Stimulated activated CD4-positive, alpha-beta T cell treated with anti-CD3 and anti-CD28 coated beads, Interleukin-1b, Interleukin-23, amount 100 ng/mL, for 4 hours (primary cell): ENCODE data around the gene SULT1A3.
"Not testable (repeated sequence)": the region's sequence is repeated elsewhere in the genome, so short reads cannot be mapped to it uniquely, and the experiment has no call there.

ENCODE experiments used
- DNase-seq, 2 donors: peaks; one replicate each; pipeline ENCODE4 v3.0.0-alpha.2; 2020; ENCODE audit warnings: low read depth in 2 of 2

The SULT1A3 gene

GRCh38 chr16:30186782-30187555 is 12.1 kb upstream of the SULT1A3 start:
- peak; percentile 89 to 92 for DNase-seq

GRCh38 chr16:30187556-30187865 is 11.5 kb upstream of the SULT1A3 start:
- no peak for DNase-seq

GRCh38 chr16:30187971-30188561 is 11.0 kb upstream of the SULT1A3 start:
- DNase-seq: peak in 1 of 2 donors; percentile 11

- DNase-seq: not testable (repeated sequence)
Observed at GRCh38 chr16:30191158-30191557, 7.9 kb upstream of the SULT1A3 start.

- not testable (repeated sequence) for DNase-seq
Observed at GRCh38 chr16:30193098-30193497, 6.0 kb upstream of the SULT1A3 start.

- DNase-seq: not testable (repeated sequence)
Observed at GRCh38 chr16:30193615-30194014, 5.4 kb upstream of the SULT1A3 start, which contains the start of the genes BOLA2B and SLX1A. TSS of gene BOLA2B (minus strand) at chr16:30193666. CDS start at chr16:30193595, 71 bp downstream. TSS of gene SLX1A (plus strand) at chr16:30193875. CDS start at chr16:30194085, 210 bp downstream.

GRCh38 chr16:30194172-30194925 is 4.7 kb upstream of the SULT1A3 start:
- DNase-seq: not testable (repeated sequence)

GRCh38 chr16:30197001-30197400 is 2.1 kb upstream of the SULT1A3 start:
- DNase-seq: not testable (repeated sequence)

GRCh38 chr16:30199608-30200343 is 721 bp downstream of the SULT1A3 start:
- DNase-seq: not testable (repeated sequence)

GRCh38 chr16:30205541-30206236 is 6.6 kb downstream of the SULT1A3 start:
- DNase-seq: not testable (repeated sequence)

GRCh38 chr16:30206252-30206651 is 7.2 kb downstream of the SULT1A3 start:
- DNase-seq: not testable (repeated sequence)

GRCh38 chr16:30207063-30207704 is 8.1 kb downstream of the SULT1A3 start:
- DNase-seq: not testable (repeated sequence)

GRCh38 chr16:30209032-30209431 is 10.0 kb downstream of the SULT1A3 start:
- not testable (repeated sequence) for DNase-seq

GRCh38 chr16:30211414-30211813 is 12.4 kb downstream of the SULT1A3 start:
- not testable (repeated sequence) for DNase-seq

- DNase-seq: not testable (repeated sequence)
Observed at GRCh38 chr16:30217082-30217481, 18.0 kb downstream of the SULT1A3 start.

GRCh38 chr16:30248379-30248778 is 49.3 kb downstream of the SULT1A3 start, which contains the start of gene NPIPB13:
TSS of gene NPIPB13 (minus strand) at chr16:30248479. CDS start at chr16:30245573, 2,906 bp downstream.
- not testable (repeated sequence) for DNase-seq
